HG03045 (cell line): ENCODE results near the gene NR1H3.
"Not testable (repeated sequence)": the region's sequence is repeated elsewhere in the genome, so short reads cannot be mapped to it uniquely, and the experiment has no call there.

Experiments used
- ATAC-seq: cut with Tn5 transposase; IDR thresholded peaks from one replicate; pipeline ENCODE4 v1.9.1; 2021; ENCODE audit warnings: mild to moderate bottlenecking, moderate library complexity; ENCODE audit not compliant: unreplicated experiment

The NR1H3 gene

GRCh38 chr11:47257517-47258316 is at the start of gene NR1H3:
NR1H3 (plus strand) TSS chr11:47257996; CDS start chr11:47259217, 1,221 bp downstream.
- ATAC-seq, result no peak

GRCh38 chr11:47208008-47208552 is 49.7 kb upstream of the NR1H3 start:
- ATAC-seq, result not testable (repeated sequence)

GRCh38 chr11:47208628-47209027 is 49.2 kb upstream of the NR1H3 start:
- ATAC-seq, result no peak

- no peak for ATAC-seq
Measured at GRCh38 chr11:47212938-47213337, 44.9 kb upstream of the NR1H3 start.

- peak; percentile 70 for ATAC-seq
Measured at GRCh38 chr11:47213950-47214565, 43.7 kb upstream of the NR1H3 start.

GRCh38 chr11:47215366-47215910 is 42.4 kb upstream of the NR1H3 start:
- ATAC-seq, result no peak

- peak; percentile 33 for ATAC-seq
Measured at GRCh38 chr11:47216121-47216798, 41.5 kb upstream of the NR1H3 start.

- ATAC-seq, result no peak
Measured at GRCh38 chr11:47220401-47220821, 37.4 kb upstream of the NR1H3 start.

- no peak for ATAC-seq
Measured at GRCh38 chr11:47222696-47223095, 35.1 kb upstream of the NR1H3 start.

- peak; percentile 66 for ATAC-seq
Measured at GRCh38 chr11:47225552-47226400, 32.0 kb upstream of the NR1H3 start.

- no peak for ATAC-seq
Measured at GRCh38 chr11:47229161-47229560, 28.6 kb upstream of the NR1H3 start.

- ATAC-seq, result no peak
Measured at GRCh38 chr11:47233051-47233450, 24.7 kb upstream of the NR1H3 start.

- ATAC-seq, result no peak
Measured at GRCh38 chr11:47233989-47234668, 23.7 kb upstream of the NR1H3 start.

- ATAC-seq, result no peak
Measured at GRCh38 chr11:47234669-47235100, 23.1 kb upstream of the NR1H3 start.

- no peak for ATAC-seq
Measured at GRCh38 chr11:47235163-47235562, 22.6 kb upstream of the NR1H3 start.

- no peak for ATAC-seq
Measured at GRCh38 chr11:47236482-47236881, 21.3 kb upstream of the NR1H3 start.

GRCh38 chr11:47239852-47240251 is 17.9 kb upstream of the NR1H3 start:
- ATAC-seq, result no peak

- no peak for ATAC-seq
Measured at GRCh38 chr11:47241841-47242301, 15.9 kb upstream of the NR1H3 start.

- no peak for ATAC-seq
Measured at GRCh38 chr11:47242596-47243192, 15.1 kb upstream of the NR1H3 start.
